ENCODE results near the gene FKBP2.

The FKBP2 gene

GRCh38 chr11:64249563-64250414 is 8.9 kb downstream of the FKBP2 start:
- no peak for DNase-seq (ENCODE audit: low spot score)

GRCh38 chr11:64250415-64251015 is 9.6 kb downstream of the FKBP2 start:
- no peak for DNase-seq (ENCODE audit: low spot score)

- DNase-seq (ENCODE audit: low spot score): peak; percentile 59
Measured at GRCh38 chr11:64251016-64251752, 10.3 kb downstream of the FKBP2 start, which contains the start of gene PLCB3. Gene PLCB3 (plus strand): TSS chr11:64251530. CDS start chr11:64251650, 120 bp downstream.

- peak; percentile 49 for DNase-seq (ENCODE audit: low spot score)
Measured at GRCh38 chr11:64251753-64252002, 10.8 kb downstream of the FKBP2 start.

GRCh38 chr11:64252003-64252872 is 11.3 kb downstream of the FKBP2 start:
- DNase-seq (ENCODE audit: low spot score): peak; percentile 75

- no peak for DNase-seq (ENCODE audit: low spot score)
Measured at GRCh38 chr11:64253043-64253442, 12.1 kb downstream of the FKBP2 start.

GRCh38 chr11:64253481-64253880 is 12.6 kb downstream of the FKBP2 start:
- no peak for DNase-seq (ENCODE audit: low spot score)

- no peak for DNase-seq (ENCODE audit: low spot score)
Measured at GRCh38 chr11:64254326-64254725, 13.4 kb downstream of the FKBP2 start.

- DNase-seq (ENCODE audit: low spot score): no peak
Measured at GRCh38 chr11:64255135-64256128, 14.5 kb downstream of the FKBP2 start.

GRCh38 chr11:64256300-64256699 is 15.4 kb downstream of the FKBP2 start:
- DNase-seq (ENCODE audit: low spot score): no peak

GRCh38 chr11:64258356-64258755 is 17.5 kb downstream of the FKBP2 start:
- DNase-seq (ENCODE audit: low spot score): no peak

GRCh38 chr11:64258946-64259532 is 18.1 kb downstream of the FKBP2 start:
- no peak for DNase-seq (ENCODE audit: low spot score)

- DNase-seq (ENCODE audit: low spot score): no peak
Measured at GRCh38 chr11:64259533-64260067, 18.7 kb downstream of the FKBP2 start.

GRCh38 chr11:64260147-64260708 is 19.3 kb downstream of the FKBP2 start:
- DNase-seq (ENCODE audit: low spot score): no peak

- DNase-seq (ENCODE audit: low spot score): no peak
Measured at GRCh38 chr11:64261556-64262080, 20.7 kb downstream of the FKBP2 start.

GRCh38 chr11:64262271-64263002 is 21.5 kb downstream of the FKBP2 start:
- no peak for DNase-seq (ENCODE audit: low spot score)

GRCh38 chr11:64263021-64263946 is 22.4 kb downstream of the FKBP2 start:
- DNase-seq (ENCODE audit: low spot score): no peak

GRCh38 chr11:64263947-64264317 is 23.0 kb downstream of the FKBP2 start:
- DNase-seq (ENCODE audit: low spot score): no peak

Data from RKO (cell line).